HG03432 (cell line): Measurements from ENCODE around the gene ZNF697.
"Not testable (repeated sequence)": the region's sequence is repeated elsewhere in the genome, so short reads cannot be mapped to it uniquely, and the experiment has no call there.

Experiments
- ATAC-seq: cut with Tn5 transposase; IDR thresholded peaks from one replicate; pipeline ENCODE4 v1.9.1; 2021; ENCODE audit warnings: mild to moderate bottlenecking, moderate library complexity; ENCODE audit not compliant: unreplicated experiment

ZNF697 gene

GRCh38 chr1:119647734-119648619, at the start of gene ZNF697:
TSS of gene ZNF697 (minus strand) at chr1:119648266. CDS start at chr1:119626100, 22,166 bp downstream.
- ATAC-seq: peak; percentile 77

- no peak for ATAC-seq
These were observed 49.5 kb upstream of the ZNF697 start for GRCh38 chr1:119697598-119697997.

- ATAC-seq: not testable (repeated sequence)
These were observed 48.8 kb upstream of the ZNF697 start for GRCh38 chr1:119696863-119697262.

- ATAC-seq: no peak
These were observed 41.4 kb upstream of the ZNF697 start for GRCh38 chr1:119689511-119689910.

DNA sequence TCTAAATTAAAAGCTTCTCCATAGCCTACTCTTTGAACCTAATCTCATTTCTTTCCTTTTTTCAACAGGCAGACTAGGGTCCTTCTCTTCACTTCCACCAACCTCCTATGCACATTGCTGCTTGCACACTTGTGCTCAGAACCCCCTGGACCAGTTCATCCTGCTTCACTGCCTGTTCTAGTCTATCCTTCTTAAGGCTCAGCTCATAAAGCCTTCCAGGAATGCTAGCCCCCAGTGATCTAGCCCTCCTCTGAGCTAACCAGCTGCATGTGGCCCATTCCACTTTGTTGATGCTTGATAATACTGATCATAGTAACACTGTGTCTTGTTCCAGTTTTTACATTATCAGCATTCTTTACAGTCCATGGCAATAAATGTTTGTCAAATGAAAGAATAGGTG, 40.7 kb upstream of the ZNF697 start:
- no peak for ATAC-seq

GRCh38 chr1:119687434-119688079, 39.5 kb upstream of the ZNF697 start:
- ATAC-seq: no peak

DNA sequence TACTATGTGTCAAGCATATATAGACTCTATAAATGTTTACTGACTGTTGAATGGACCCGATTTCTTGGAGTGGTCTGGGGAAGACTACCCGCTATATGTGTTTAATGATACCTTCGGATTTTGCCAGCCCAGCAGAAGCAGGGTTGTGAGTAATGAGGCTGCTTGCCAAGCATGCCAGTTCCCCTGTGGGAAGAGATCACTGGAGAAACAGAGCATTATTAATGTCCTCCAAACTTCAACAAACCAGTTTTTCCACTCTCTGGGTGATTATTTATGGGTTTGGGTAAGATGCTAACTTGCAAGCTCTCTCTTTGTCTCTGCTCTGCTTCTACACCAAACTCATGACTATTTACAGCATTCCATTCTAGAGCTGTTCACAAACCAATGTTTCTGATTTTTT, 38.6 kb upstream of the ZNF697 start:
- no peak for ATAC-seq

- ATAC-seq: no peak
These were observed 35.8 kb upstream of the ZNF697 start for GRCh38 chr1:119683893-119684292.

GRCh38 chr1:119682141-119682540, 34.1 kb upstream of the ZNF697 start:
- no peak for ATAC-seq

DNA sequence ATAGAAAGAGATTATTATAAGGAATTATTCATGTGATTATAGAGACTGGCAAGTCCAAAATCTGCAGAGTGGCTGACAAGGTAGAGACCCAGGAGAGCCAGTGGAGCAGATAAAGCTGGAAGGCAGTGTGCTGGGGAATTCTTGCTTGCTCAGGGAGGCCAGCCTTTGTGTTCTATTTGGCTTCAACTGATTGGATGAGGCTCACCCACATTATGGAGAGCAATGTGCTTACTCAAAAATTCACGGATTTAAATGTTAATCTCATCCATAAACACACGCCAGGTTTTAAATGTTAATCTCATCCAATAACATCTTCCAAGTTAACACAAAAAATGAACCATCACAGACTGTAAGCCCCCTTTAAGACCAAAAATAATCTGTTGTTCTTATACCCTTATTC, 33.5 kb upstream of the ZNF697 start:
- no peak for ATAC-seq

- no peak for ATAC-seq
These were observed 32.7 kb upstream of the ZNF697 start for GRCh38 chr1:119680723-119681122.

GRCh38 chr1:119680193-119680592, 32.1 kb upstream of the ZNF697 start:
- no peak for ATAC-seq

DNA sequence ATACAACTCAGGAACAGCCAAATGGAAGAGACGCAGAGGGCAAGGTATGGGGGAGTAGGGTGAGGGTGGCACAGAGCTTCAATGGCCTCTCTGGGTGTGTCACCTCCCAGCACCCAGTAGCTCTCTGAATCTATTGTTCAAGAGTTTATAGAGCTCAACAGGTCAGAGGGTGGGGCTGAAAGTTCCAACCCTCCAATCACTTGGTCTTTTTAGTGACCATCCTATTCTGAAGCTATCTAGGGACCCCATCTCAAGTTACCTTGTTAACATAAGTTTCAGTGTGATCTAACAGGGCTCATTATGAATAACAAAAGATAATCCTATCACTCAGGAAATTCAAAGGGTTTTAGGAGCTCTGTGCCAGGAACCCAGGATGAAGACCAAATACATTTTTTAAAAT, 31.2 kb upstream of the ZNF697 start:
- no peak for ATAC-seq

GRCh38 chr1:119676571-119677206, 28.6 kb upstream of the ZNF697 start:
- no peak for ATAC-seq

- peak; percentile 74 for ATAC-seq
These were observed 27.6 kb upstream of the ZNF697 start for GRCh38 chr1:119675349-119676345.

DNA sequence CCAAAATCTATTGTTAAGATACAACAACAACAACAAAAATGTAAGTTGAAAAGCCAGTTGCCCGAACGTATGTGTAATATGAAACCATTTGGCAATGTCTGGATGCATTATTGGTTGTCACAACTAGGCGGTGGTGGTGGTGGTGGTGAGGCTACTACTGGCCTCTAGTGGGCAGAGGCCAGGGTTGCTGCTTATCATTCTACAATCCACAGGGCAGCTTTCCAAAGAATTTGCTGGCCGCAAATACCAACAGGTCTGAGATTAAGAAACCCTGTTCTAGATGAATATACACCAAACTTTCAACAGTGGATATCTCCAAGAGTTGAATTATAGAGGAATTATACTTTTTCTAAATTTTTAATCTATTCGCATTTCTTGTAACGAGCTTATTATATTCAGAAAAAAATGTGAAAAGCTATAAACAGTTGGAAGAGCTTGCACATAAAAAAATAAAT, 26.8 kb upstream of the ZNF697 start:
- ATAC-seq: no peak

GRCh38 chr1:119674111-119674526, 26.1 kb upstream of the ZNF697 start:
- no peak for ATAC-seq

DNA sequence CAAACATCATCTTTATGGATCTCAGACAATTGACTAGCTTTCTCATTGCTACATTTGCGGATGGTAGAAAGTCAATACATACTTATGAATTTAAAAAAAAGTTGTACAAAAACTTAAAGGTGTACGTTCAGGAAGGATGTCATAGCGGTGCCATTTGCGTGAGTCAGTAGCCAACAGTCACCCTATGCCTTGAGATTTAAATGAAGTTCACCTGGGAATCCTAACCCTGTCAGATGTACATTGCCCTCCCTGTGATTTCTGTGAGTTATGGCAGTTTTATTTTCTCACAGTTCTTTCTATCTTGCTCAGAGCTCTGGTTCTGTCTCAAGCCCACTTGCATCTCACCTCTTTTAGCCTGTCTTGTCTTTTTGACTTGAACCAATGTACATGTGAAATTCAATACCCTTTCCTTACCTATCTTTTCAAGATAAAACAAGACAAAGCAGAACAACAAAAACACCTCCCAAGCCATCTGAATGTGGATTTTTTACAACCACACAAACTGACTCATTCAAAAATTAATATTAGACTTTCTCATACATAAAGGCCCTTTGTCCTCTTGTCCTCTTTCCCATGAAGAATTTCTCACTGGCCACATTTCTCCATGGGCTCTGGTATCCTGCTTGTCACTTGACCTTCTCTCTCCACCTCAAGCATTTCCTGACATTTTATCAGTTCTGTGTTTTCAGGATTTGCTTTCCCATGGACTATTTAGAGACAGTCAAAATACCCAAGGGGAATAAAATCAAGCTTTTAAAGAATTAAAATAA, 25.3 kb upstream of the ZNF697 start:
- ATAC-seq: no peak

DNA sequence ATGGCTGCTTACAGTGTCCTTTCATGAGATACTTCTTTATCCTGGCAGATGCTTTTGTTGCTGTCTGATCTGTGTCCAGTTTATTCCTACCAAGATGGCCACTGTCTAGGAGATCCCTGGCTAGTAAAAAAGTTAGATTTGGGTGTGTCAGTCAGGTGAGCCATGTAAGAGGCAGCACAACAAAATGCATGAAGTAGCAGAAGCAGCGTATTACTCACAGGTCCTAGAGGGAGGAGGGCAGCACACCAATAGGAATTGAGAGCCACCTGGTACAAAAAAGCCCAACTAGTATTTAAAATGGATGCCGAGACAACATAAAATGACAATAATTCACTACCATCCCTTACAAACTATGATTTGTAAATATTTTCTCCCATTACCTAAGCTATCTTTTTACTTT, 22.8 kb upstream of the ZNF697 start:
- ATAC-seq: no peak

GRCh38 chr1:119667173-119667572, 19.1 kb upstream of the ZNF697 start:
- ATAC-seq: no peak
